ENCODE data around the gene KLHL9.

KLHL9 gene

GRCh38 chr9:21287280-21287679, 47.9 kb downstream of the KLHL9 start:
- Histone ChIP-seq H3K36me3 (no peaks in the 10 kb centered on the region), H3K4me1 (no peaks in the 10 kb centered on the region), H3K9me3 (no peaks in the 10 kb centered on the region), H3K4me3 (ENCODE audit: low read depth, low read length) (no peak overlapping the region), H3K27me3 (no peaks in the 10 kb centered on the region)
- DNase-seq: no peak
- no peak for TF ChIP-seq CTCF (IDR thresholded peaks at IDR 0.05; ENCODE audit: low read depth, low read length)

- Histone ChIP-seq H3K9me3 (no peaks in the 10 kb centered on the region), H3K4me3 (ENCODE audit: low read depth, low read length) (no peak overlapping the region), H3K36me3 (no peaks in the 10 kb centered on the region), H3K27me3 (no peaks in the 10 kb centered on the region), H3K4me1 (no peaks in the 10 kb centered on the region)
- TF ChIP-seq CTCF (IDR thresholded peaks at IDR 0.05; ENCODE audit: low read depth, low read length): no peak
- no peak for DNase-seq
Measured at GRCh38 chr9:21286659-21287058, 48.5 kb downstream of the KLHL9 start.

GRCh38 chr9:21286099-21286498, 49.1 kb downstream of the KLHL9 start:
- no peak for DNase-seq
- no peak overlapping the region for H3K4me3 ChIP-seq (ENCODE audit: low read depth, low read length)
- H3K4me1 ChIP-seq: no peaks in the 10 kb centered on the region
- TF ChIP-seq CTCF (IDR thresholded peaks at IDR 0.05; ENCODE audit: low read depth, low read length): no peak
- no peaks in the 10 kb centered on the region for H3K9me3 ChIP-seq
- H3K27me3 ChIP-seq: no peaks in the 10 kb centered on the region
- no peaks in the 10 kb centered on the region for H3K36me3 ChIP-seq

GRCh38 chr9:21281275-21281674, 53.9 kb downstream of the KLHL9 start:
- Histone ChIP-seq H3K4me1 (no peaks in the 10 kb centered on the region), H3K9me3 (no peaks in the 10 kb centered on the region), H3K27me3 (no peaks in the 10 kb centered on the region), H3K4me3 (ENCODE audit: low read depth, low read length) (no peak overlapping the region), H3K36me3 (no peaks in the 10 kb centered on the region)
- TF ChIP-seq CTCF (IDR thresholded peaks at IDR 0.05; ENCODE audit: low read depth, low read length): no peak
- no peak for DNase-seq
